ENCODE data around the gene HOOK2. TPM values are rescaled to one million over a fixed set of nuclear protein-coding genes. Genes with fewer than 3 reads are reported as not detected.

HOOK2 gene
- total and polyA plus RNA-seq, 2 of the 13 experiments (the other 11 are each of a cell fraction or from before 2014, with no cell fraction given): 9.2 to 12.9 TPM

GRCh38 chr19:12791345-12792050, 16.1 kb upstream of the HOOK2 start, which contains the start of gene JUNB (continued):
- TF ChIP-seq TFAP4 (IDR thresholded peaks at IDR 0.05; ENCODE audit: borderline replicate concordance, low read depth): peak; percentile 55; the same call in 1 of the 2 replicates
- TF ChIP-seq HOXA5 (CRISPR knock-in tag; IDR thresholded peaks at IDR 0.05): peak; percentile 93
- peak; percentile 91 for TF ChIP-seq ETV5 (CRISPR knock-in tag; IDR thresholded peaks at IDR 0.05; ENCODE audit: borderline replicate concordance)
- TF ChIP-seq EZH2 (conservative IDR thresholded peaks at IDR 0.05; ENCODE audit: low read depth, low read length): no peak
- no peak for TF ChIP-seq RORA (CRISPR knock-in tag; IDR thresholded peaks at IDR 0.05)
- peak; percentile 89; the same call in 1 of the 2 replicates for TF ChIP-seq ZNF335 (CRISPR knock-in tag; IDR thresholded peaks at IDR 0.05)
- TF ChIP-seq ZBTB14 (CRISPR knock-in tag; IDR thresholded peaks at IDR 0.05): no peak
- TF ChIP-seq ZNF598 (CRISPR knock-in tag; IDR thresholded peaks at IDR 0.05; ENCODE audit: borderline replicate concordance): peak; percentile 47; the same call in 1 of the 2 replicates
- no peak for TF ChIP-seq RBAK (CRISPR knock-in tag; IDR thresholded peaks at IDR 0.05)
- TF ChIP-seq KLF9 (CRISPR knock-in tag; IDR thresholded peaks at IDR 0.05; ENCODE audit: low read depth): peak; percentile 74; the same call in 1 of the 2 replicates
- TF ChIP-seq ATRX (CRISPR knock-in tag; IDR thresholded peaks at IDR 0.05; ENCODE audit: borderline replicate concordance): no peak
- no peak for TF ChIP-seq ZNF737 (CRISPR knock-in tag; IDR thresholded peaks at IDR 0.05; ENCODE audit: borderline replicate concordance)
- no peak for TF ChIP-seq ZBTB46 (CRISPR knock-in tag; IDR thresholded peaks at IDR 0.05; ENCODE audit: borderline replicate concordance)
- TF ChIP-seq, protein P1, sequence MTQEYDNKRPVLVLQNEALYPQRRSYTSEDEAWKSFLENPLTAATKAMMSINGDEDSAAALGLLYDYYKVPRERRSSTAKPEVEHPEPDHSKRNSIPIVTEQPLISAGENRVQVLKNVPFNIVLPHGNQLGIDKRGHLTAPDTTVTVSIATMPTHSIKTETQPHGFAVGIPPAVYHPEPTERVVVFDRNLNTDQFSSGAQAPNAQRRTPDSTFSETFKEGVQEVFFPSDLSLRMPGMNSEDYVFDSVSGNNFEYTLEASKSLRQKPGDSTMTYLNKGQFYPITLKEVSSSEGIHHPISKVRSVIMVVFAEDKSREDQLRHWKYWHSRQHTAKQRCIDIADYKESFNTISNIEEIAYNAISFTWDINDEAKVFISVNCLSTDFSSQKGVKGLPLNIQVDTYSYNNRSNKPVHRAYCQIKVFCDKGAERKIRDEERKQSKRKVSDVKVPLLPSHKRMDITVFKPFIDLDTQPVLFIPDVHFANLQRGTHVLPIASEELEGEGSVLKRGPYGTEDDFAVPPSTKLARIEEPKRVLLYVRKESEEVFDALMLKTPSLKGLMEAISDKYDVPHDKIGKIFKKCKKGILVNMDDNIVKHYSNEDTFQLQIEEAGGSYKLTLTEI (CRISPR knock-in tag; conservative IDR thresholded peaks at IDR 0.05): no peak
- TF ChIP-seq, protein P2, sequence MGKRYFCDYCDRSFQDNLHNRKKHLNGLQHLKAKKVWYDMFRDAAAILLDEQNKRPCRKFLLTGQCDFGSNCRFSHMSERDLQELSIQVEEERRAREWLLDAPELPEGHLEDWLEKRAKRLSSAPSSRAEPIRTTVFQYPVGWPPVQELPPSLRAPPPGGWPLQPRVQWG (CRISPR knock-in tag; IDR thresholded peaks at IDR 0.05; ENCODE audit: borderline replicate concordance, low read depth): no peak
- TF ChIP-seq ZSCAN9 (CRISPR knock-in tag; IDR thresholded peaks at IDR 0.05; ENCODE audit: borderline replicate concordance): peak; percentile 90
- peak; percentile 92 for TF ChIP-seq SALL1 (CRISPR knock-in tag; IDR thresholded peaks at IDR 0.05)
- TF ChIP-seq RARG (CRISPR knock-in tag; IDR thresholded peaks at IDR 0.05; ENCODE audit: low read depth): no peak
- TF ChIP-seq, protein P3, sequence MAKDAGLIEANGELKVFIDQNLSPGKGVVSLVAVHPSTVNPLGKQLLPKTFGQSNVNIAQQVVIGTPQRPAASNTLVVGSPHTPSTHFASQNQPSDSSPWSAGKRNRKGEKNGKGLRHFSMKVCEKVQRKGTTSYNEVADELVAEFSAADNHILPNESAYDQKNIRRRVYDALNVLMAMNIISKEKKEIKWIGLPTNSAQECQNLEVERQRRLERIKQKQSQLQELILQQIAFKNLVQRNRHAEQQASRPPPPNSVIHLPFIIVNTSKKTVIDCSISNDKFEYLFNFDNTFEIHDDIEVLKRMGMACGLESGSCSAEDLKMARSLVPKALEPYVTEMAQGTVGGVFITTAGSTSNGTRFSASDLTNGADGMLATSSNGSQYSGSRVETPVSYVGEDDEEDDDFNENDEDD (CRISPR knock-in tag; IDR thresholded peaks at IDR 0.05; ENCODE audit: borderline replicate concordance): peak; percentile 77; the same call in 1 of the 2 replicates
- TF ChIP-seq BRD4 (CRISPR knock-in tag; IDR thresholded peaks at IDR 0.05): no peak; the same call in 1 of the 2 replicates
- TF ChIP-seq ESRRA (CRISPR knock-in tag; IDR thresholded peaks at IDR 0.05; ENCODE audit: low read depth): no peak; the same call in 1 of the 2 replicates
- no peak for TF ChIP-seq TP53 (CRISPR knock-in tag; conservative IDR thresholded peaks at IDR 0.05)
- no peak for TF ChIP-seq CC2D1A (CRISPR knock-in tag; IDR thresholded peaks at IDR 0.05)

Data from HepG2 (cell line).